Measurements from ENCODE around the gene EXOSC7.
"Not testable (repeated sequence)": the region's sequence is repeated elsewhere in the genome, so short reads cannot be mapped to it uniquely, and the experiment has no call there.

The EXOSC7 gene

DNA sequence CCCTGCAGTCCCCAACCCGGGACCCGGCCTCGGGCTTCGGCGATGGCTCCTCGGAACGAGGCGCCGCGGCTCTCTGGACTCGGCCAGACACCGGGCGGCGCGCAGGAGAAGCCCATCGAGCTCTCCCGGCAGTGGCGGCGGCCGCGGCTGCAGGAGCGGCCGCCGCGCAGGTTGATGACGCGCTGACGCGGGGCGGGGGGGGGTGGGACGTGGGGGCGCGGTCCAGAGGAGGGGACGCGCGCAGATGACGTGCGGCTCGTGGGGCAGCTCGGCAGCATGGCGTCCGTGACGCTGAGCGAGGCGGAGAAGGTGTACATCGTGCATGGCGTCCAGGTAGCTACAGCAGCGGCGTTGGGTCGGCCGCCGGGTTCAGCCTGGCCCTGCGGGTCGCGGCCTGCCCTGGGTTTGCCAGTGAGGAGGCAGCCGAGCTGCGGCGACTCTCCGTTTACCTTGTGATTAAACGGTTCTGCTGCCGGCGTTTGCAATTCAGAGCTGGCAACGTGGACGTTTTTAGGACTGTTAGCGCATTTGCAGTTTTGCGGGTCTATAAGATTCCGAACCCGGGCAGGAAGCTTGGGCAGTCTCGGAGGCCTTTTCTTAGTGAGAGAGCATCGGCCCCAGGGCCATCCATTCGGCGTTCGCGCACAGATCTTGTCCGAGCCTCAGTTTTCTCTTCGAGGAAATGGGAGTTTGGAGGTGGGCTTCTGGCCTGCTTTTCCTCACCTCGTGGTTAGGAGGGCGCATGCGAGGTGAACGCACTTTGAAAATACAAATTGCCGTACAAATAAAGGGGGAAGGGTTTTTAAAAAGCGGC is at the start of gene EXOSC7, which contains the start of gene ZDHHC3:
EXOSC7 (plus strand) TSS at position 243 of the 814 bp plus-strand sequence; CDS start at position 277, 34 bp downstream.
ZDHHC3 (minus strand) TSS at position 173 of the 814 bp plus-strand sequence. CDS start 16,738 bp downstream, outside the sequence.
- DNase-seq: peak; percentile 79 to 89 (median 84)

DNA sequence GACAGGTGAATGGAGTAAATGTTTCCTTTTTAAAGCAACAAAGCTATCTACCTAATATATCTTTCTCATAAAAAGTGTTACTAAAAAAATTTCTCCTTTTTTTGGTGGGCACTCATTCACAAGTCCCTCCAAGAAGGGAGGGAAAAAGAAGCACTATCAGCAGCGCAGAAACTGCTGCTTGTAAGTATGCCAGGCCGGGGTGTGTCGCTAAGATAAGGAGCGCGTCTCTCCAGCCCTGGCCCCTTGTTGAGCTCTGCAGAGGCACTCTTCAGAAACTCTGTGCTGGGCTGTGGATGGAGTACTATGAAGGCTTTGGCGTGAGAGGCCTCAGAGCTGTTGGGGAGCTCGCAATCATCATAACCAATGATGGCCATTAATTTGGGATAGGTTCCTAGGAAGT is 49.1 kb upstream of the EXOSC7 start:
- no peak for DNase-seq

DNA sequence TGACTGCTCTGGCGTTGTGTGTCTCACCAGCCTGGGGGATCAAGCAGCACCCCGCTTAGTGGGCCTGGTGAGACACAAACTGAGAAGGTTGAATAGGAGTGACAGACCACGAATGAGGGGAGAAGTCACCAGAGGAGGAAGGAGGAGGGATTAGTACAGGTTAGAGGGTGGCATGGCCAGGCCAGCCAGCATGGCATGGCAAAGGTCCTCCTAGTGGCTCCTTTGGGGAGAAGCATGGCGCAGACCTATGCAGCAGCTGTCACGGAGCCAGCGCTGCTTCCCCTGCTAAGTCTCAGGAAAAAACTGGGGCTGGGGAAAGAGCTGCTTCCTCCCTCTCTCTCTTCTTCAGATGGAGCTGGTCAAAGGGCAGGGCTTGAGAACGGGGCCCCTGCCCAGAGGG is 48.7 kb upstream of the EXOSC7 start:
- DNase-seq: no peak

DNA sequence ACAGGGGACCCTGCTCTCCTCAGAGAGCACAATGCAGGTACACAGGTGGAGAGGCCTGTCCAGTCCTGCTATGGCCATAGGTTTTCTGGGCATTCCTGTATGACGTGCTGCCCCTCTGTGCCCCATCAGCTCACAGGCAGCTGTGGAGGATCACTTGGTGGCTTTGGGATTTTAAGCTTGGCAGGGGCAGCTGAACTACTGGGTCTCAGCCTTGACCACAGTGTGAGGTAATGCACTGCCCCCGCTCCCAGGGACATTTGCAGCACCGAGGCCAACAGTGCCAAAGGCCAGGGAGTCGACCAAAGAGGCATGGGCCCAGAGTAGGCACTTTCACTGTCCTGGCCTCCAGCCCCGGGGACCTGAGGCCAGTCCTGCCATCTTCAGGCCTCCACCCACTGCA is 46.3 kb upstream of the EXOSC7 start:
- no peak for DNase-seq

DNA sequence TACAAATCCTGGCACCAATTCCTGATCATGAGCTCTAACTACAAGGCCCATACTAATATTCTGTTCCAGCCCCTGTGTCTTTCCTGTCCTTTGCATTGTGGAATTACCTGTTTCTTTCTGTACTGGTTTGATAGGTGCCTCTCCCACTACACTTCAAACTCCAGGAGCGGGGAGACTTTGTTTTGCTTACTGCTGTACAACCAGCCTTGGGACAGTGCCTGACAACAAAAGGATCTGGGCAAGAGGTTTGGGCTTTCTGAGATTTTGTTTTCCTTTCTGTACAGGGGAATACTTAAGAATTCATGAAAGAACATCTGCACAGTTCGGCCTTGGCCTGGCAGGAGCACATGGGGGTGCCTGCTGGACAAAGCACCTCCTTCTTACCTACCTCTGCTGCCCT is 45.1 kb upstream of the EXOSC7 start:
- no peak for DNase-seq

DNA sequence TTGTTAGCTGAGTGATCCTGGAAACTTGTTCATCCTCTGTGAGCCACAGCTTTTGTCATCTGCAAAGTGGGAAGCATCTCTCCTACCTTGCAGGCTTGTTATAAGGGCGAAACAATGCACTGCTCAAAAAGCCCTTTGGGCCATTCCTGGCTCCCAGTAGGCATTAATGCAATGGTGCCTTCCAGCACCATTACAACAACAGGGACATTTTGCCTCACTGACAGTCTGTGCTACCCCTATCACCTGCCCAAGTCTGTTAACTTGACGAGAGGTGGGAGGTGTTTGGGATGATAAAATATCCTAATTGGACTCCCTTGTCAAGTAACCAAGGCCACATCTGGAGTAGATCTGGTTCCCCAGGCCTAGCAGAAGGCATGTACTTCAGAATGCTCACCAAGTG is 44.3 kb upstream of the EXOSC7 start:
- DNase-seq: no peak

DNA sequence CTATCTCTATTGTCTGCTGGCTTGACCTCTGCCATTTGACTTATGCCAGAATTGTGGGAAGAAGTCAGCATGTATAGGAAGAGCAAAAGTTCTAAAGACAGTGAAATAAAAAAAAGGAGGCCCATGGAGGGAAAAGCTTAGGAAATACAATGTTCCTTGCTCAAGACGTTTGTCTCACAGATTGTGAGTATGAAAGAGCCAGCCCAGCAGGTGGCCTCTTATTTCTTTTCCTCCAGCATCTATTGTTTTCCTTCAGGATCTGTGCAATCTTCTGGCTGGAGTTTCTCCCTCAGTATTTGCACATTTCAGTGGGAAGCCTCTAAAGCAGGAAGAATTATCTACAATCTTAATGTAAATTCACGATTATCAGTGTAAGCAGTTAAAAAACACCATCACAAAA is 43.8 kb upstream of the EXOSC7 start:
- no peak for DNase-seq

DNA sequence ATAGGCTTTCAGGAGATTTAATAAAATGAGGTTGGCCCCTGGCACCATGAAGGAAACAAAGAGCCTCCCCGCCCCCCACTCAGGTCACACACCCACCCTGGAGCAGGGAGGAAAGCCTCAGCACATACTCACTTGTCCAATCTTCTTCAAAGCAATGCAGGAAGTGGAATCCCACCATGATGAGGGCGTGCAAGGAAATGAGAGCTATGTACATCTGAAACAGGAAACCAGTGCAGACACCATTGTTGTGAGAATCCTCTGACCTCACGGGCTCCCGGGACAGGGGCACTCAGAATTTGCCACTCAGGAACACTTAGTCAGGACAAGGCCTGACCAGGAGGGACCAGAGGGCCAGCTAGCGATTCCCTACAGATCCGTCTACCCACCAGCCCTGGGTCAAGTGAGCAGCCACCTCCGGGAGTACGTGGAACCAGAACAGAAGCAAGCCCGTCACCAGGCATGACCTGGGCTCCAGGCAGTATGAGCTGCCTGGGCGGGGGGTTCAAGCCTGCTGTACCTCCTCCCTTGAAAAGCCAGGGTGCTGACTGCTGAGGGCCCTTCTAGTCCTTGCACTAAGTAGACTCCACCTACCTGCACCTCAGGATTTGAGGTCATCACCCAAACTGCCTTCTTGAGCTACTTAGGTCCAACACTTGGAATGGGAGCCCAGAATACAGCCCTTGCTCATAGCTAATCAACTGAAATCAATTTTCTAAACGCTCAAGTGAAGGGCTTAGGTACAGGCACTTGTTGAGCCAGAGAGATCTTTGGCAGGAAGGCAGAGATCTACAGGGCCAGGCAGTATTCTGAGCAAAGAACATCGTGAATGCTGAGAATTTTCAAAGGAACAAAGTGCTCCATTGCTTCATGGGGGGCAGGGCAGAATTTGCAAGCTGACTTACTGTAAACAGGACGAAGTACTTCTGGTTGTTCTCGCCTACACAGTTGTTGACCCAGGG is 42.8 kb upstream of the EXOSC7 start:
- no peak for DNase-seq

DNA sequence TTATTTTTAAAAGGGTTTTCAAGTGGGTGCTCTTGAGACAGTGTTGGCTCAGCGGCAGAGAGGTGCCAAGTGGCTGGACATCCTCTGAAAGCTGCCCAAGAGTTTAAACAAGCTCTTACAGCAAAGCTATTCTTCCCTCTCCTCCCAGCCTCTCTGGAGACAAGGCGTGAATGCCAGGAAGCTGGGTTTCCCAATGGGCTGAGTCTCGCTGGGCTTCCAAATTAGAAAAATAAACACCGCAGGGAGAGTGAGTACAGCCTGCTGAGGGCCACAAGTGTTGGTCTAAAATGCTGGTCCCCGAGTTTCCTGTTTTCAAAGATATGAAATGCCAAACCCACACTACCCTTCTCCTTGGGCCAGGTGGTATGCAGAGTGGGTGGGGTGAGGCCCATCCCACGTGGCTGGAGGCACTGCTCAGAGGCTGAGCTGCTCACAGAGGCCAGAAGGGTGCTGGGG is 36.4 kb upstream of the EXOSC7 start:
- no peak for DNase-seq

DNA sequence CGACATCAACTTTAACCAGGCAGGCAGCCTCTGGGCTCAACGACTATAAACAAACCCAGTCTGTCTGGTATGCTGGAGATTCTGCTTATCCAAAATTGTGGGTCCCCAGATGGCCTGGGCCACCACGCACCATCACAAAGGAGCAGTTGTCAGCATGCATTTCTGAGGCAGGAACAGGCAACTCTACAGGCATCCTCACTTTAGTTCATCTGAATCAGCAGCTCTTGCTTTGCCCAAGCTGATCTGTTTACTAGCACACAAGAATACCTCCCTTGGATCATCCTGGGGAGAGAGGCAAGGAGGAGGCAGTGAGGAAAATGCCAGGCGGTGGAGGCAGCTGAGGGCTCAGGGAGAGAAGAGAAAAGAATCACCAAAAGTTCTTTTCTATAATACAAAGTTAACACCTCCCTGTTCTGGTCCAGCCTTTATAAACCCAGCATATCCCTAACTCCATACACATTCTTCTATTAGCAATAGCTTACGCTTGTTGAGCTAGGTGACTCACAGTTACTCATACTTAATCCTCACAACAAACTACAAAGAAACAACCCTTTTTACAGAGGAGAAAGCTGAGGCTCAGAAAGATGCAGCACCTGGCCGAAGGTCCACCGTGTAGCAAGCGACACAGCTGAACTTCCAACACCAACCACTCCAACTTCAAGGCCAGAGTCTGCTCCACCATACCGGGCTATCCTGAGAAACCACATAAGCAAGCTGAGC is 33.7 kb upstream of the EXOSC7 start:
- DNase-seq: no peak

DNA sequence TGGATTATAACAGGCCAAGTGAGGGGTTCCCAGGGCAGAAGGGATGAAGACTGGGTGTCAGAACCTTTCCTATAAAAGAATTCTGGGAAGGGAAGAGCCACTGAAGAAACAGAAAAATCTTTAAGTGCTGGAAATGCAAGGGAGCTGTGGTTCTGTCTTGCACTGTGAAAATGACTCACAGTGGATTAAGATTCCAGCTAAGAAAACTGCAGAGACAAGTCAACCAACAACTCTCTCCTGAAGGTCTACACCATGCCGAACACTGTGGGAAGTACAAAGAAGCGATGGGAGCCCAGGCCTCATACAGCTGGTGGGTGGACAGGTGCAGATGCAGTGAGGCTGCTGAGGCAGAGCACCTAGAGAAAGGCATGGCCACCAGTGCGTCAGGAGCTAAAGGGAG is 27.8 kb upstream of the EXOSC7 start:
- no peak for DNase-seq

DNA sequence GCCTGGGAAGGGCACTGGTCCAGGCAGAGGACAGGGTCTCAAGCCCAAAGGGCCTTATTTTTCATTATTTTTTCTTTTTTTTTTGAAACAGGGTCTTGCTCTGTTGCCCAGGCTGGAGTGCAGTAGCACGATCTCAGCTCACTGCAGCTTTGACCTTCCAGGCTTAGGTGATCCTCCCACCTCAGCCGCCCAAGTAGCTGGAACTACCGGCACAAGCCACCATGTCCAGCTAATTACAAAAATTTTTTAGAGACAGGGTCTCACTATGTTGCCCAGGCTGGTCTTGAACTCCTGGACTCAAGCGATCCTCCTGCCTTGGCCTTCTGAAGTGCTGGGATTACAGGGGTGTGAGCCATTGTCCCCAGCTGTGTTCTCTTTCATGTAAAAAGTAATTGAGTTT is 26.3 kb upstream of the EXOSC7 start:
- not testable (repeated sequence) for DNase-seq

DNA sequence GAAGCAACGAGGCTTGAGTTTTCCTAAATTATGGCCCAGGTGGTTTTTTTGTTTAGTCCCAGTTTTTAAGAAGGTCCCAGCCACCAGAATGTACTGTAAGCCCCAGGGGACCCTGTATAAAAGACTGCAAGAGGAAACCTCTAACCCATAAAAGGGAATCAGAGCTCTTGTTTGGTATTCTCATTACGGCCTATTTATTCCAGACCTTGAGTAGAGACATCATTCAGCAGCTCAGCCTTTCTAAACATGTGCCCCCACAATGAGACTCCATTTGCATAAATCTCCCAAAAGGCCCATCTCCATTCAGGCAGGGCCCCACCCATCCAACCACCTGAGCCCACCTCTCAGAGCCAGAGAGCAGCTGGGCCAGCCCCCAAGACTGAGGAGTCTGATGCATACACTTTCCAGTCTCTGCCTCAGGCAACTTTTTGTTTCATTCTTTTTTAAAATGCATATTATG is 25.7 kb upstream of the EXOSC7 start:
- no peak for DNase-seq

DNA sequence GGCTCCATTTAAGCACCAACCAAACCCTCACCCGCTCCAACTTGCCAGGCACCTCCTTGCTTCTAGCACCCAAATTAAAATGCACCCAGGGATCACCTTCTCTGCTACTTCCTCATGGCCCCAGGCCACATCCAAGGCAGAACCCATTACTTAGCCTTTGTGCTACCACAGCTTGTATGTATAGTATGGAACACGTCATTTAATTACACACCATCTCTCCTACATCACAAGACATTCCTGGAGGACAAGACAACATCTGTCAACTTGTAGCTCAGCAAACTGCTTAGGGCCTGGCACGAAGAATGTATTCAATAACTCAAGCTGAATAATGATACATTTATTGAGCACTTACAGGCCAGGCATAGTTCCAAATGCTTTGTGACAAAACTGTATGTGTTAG is 23.4 kb upstream of the EXOSC7 start:
- DNase-seq: no peak

DNA sequence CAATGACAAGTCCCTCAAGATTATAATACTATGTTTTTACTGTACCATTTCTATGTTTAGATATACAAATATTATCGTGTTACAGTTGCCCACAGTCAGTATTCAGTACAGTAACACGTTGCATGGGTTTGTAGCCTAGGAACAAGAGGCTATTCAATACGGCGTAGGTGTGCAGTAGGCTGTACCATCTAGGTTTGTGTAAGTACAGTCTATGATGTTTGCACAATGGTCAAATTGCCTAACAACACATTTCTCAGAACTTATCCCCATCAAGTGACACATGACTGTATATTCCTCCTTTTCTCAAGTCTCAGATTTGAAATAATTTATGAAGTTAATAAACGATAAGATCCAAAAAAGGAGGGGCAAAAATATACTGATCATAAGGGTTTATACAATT is 21.7 kb upstream of the EXOSC7 start:
- no peak for DNase-seq

DNA sequence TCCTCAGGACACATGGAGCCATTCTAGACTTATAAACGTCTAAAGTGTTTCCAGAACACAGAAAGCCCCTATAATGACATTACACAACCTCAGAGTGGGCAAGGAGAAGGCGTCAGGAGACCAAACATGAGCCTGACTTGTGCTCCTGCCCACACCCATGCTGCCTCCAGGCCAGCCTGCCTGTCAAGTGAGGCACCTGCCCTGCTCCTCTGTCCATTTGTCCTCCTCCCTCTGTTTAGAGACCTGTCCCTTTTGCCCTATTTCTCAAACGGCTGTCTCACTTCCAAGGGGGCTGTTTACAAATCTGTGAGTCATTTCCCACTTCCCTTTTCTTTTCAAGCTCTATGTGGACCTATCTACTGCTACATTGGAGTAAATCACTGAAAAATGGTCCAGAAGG is 21.1 kb upstream of the EXOSC7 start:
- DNase-seq: no peak

DNA sequence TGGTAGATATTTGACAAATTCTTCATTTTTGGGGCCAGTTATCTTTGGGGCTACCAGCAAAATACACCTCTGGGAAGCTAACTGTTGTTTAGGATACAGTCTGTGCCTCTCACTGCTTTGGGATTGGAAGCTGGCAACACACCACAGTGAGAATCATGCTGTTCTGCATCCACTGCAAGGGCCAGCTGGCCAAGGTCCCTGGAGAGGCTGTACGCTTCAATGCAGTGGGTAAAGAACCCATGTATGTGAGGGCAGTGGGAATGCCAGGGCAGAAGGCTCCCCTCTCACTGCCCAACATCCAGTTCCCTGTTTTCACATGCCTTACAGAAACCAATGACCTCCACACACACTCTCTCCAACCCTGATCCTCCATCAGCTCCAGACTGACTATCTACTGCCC is 20.1 kb upstream of the EXOSC7 start:
- no peak for DNase-seq

DNA sequence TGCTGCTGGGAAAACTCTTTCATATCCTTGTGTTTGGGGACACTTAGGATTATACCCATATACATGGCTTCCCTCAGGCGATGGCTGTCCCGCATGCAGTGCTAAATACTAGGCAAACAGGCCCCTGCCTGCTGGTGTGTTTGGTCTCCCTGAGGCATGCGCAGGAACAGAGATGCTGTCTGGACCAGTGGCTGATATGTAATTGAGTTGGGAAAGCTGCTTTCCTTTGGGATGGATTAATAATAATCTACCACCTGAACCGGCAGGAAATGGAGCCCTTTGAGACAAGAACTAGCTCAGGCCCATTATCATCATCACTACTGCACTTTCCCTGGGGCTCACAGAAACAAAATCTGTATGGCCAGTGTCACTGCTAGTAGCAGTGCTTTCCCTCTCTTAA is 18.1 kb upstream of the EXOSC7 start:
- DNase-seq: no peak

DNA sequence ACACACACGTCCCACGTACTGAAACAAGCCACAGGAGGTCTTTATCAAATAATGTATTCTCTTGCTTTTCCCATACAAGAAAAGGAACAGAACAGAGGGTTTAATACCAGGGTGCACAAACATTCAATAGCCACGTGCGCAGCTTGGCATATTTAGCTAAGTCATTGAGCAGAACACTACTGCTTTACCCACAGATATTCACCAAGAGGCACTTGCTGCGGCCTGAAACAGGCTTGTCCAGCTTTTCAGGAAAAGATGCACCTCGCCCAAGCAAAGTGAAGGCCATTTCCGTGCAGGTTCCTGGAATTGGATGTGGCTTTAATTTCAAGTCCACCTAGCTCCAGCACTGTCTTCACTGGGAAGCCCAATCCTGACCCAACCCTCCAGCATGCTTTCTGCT is 17.7 kb upstream of the EXOSC7 start:
- DNase-seq: no peak

DNA sequence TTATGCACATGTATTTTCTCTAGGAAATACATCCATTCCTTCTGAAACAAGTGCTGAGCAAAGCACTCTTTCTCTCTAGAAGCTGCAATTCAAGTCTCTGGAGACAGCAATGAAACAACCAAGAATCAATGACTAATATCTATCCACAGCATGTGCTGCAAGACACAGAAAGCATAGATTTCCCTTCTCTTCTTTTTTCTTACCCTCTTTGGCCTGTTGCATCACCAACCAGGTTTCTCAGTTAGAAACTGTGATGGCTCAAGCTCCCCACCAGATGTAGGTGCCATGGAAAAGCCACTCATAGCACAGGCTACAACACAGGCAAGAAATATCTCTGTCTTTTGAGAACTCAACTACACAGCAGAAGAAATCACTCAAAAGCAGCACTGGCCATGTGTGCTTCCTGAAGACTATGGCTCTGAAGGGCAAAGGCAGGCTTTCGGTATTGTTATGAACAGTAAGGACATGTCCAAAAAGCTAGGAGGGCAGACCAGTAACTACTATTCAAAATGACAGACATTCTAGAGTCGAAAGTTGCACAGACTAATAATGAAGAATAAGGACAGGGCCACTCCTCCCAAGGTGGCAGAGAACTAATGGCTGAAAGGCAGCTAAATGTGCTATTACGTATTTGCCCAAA is 15.5 kb upstream of the EXOSC7 start:
- DNase-seq: no peak

DNA sequence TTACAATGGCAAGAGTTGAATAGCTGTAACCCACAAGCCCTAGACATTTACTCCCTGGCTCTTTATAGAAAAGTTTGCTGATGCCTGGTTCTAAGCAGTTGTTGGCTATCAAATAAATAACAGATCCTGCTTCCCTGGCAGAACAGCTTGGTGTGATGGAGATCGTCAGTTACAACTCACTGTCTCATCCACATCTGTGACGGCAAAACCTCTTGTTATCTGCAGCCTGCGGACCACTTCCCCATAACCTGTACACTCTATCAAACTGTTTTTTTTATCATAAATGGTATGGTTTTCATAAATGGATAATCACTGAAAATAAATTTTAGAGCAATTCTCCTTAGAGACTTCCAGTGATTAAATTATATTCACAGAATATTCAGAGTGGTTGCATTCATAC is 14.2 kb upstream of the EXOSC7 start:
- DNase-seq: no peak

DNA sequence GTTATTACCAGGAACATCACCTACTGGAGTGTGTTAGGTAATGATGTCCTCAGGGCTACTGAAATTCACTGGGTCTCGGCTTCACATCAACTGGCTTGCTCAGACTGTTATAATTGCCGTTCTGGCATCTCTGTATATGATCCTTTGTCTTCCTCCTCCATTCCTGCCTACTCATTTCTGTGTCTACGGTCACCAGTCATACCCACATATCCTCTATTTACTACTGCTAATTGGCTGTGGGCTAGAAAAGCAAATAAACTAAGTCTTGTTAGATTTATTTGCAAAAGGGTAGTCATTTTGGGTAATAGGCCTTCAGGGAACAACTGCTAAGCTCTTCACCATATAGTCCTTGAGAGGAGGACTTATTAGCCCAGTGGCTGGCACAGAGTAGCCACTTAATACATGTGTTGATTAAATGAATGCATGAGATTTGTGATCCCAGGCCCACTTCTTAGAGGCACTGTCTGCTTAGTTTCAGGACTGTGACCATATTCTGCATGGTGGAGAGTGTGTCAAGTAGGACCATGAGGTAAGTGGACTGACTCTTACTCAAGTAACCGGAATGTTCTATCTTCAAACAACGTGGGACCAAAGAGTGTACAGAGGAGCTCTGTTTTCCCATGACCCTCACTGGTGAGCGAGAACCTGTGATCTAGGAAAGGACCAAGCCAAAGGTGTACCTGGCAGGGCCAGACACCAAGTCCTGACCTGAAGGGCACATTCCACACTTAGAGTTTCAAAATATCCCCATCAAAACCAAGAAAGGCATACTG is 13.2 kb upstream of the EXOSC7 start:
- no peak for DNase-seq
